ENCODE results near the gene BORCS6. TPM values are rescaled to one million over a fixed set of nuclear protein-coding genes. Genes with fewer than 3 reads are reported as not detected.

Gene BORCS6
- total and polyA plus RNA-seq, 4 donors = 4.1 to 6.8 (median 5.7) TPM

DNA sequence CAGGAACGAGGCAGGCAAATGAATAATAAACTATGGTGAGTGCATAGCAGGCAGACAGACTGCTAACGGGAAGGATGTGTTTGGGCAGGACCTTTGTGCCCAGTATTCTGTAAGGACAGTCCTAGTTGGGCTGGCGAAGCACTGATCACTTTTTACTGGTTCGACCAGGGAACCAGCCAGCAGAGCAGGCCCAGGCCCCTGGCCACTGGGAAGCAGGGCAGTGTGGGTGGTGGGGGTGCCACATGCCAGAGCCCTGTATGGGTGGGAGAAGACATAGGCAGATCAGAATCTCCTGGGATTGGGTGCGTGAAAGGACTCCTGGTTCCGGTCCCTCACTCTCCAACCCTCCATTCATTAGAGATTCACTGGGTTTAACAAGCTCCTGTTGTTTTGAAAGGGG, 23.2 kb downstream of the BORCS6 start:
- H3K4me1 ChIP-seq (ENCODE audit: control insufficient read depth in 4 of 4, insufficient read depth in 4 of 4, low read length in 3 of 4) = peaks cover 8 to 24% (median 20%) of the 10 kb centered on the region in 4 donors
- H3K27me3 ChIP-seq (ENCODE audit: control insufficient read depth in 4 of 4, insufficient read depth in 4 of 4, low read length in 3 of 4) = no peaks in the 10 kb centered on the region
- H3K36me3 ChIP-seq (ENCODE audit: control insufficient read depth in 4 of 4, insufficient read depth in 3 of 4, low read depth in 1 of 4, low read length in 3 of 4) = no peaks in the 10 kb centered on the region
- H3K9me3 ChIP-seq (ENCODE audit: control insufficient read depth in 4 of 4, low read length in 3 of 4) = no peaks in the 10 kb centered on the region
- TF ChIP-seq EGR1 (IDR thresholded peaks at IDR 0.05; ENCODE audit: low read depth in 2 of 2) (no peak), JUND (IDR thresholded peaks at IDR 0.05) (no peak), RXRA (IDR thresholded peaks at IDR 0.05) (no peak), ATF3 (IDR thresholded peaks at IDR 0.05) (no peak), YY1 (IDR thresholded peaks at IDR 0.05) (no peak), HNF4G (IDR thresholded peaks at IDR 0.05) (no peak), NR2F2 (IDR thresholded peaks at IDR 0.05) (no peak), GABPA (IDR thresholded peaks at IDR 0.05 in 1 of 2, conservative IDR thresholded peaks at IDR 0.05 in 1 of 2) (no peak), TAF1 (conservative IDR thresholded peaks at IDR 0.05) (no peak), RAD21 (IDR thresholded peaks at IDR 0.05) (no peak), FOXA1 (IDR thresholded peaks at IDR 0.05) (no peak), REST (IDR thresholded peaks at IDR 0.05) (no peak), HNF4A (conservative IDR thresholded peaks at IDR 0.05) (no peak)
- TF ChIP-seq, protein P1, sequence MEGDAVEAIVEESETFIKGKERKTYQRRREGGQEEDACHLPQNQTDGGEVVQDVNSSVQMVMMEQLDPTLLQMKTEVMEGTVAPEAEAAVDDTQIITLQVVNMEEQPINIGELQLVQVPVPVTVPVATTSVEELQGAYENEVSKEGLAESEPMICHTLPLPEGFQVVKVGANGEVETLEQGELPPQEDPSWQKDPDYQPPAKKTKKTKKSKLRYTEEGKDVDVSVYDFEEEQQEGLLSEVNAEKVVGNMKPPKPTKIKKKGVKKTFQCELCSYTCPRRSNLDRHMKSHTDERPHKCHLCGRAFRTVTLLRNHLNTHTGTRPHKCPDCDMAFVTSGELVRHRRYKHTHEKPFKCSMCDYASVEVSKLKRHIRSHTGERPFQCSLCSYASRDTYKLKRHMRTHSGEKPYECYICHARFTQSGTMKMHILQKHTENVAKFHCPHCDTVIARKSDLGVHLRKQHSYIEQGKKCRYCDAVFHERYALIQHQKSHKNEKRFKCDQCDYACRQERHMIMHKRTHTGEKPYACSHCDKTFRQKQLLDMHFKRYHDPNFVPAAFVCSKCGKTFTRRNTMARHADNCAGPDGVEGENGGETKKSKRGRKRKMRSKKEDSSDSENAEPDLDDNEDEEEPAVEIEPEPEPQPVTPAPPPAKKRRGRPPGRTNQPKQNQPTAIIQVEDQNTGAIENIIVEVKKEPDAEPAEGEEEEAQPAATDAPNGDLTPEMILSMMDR (IDR thresholded peaks at IDR 0.05; ENCODE audit: low read depth, low read length, missing input control) = no peak
- TF ChIP-seq, protein P2, sequence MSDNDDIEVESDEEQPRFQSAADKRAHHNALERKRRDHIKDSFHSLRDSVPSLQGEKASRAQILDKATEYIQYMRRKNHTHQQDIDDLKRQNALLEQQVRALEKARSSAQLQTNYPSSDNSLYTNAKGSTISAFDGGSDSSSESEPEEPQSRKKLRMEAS (IDR thresholded peaks at IDR 0.05) = no peak
- 95% methylated on average over 6 of the region's 6 CpGs for WGBS
- no peak overlapping the region for H3K9ac ChIP-seq (ENCODE audit: low read depth in 1 of 2, low read length in 2 of 2)
- DNase-seq (ENCODE audit: low spot score) = no peak
- H3K27ac ChIP-seq (ENCODE audit: low read depth in 1 of 2, low read length in 2 of 2) = no peak overlapping the region
- H3K4me3 ChIP-seq (ENCODE audit: low read depth in 1 of 3, low read length in 3 of 3) = no peak overlapping the region

DNA sequence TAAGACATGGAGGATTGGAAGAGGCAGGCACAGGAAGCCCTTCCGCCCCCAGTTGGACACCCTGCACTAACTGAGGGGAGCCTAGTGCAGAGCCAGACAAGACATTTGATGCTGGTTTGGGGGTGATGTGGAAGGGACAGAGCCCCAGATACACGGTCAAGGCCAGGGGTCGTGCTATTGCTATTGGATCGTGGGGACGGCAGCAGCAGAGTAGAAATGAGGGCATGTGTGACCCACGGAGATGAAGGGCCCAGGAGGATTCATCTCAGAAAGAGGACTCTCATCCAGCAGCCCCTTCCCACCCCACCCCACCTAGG, 25.2 kb downstream of the BORCS6 start:
- Histone ChIP-seq H3K36me3 (ENCODE audit: control insufficient read depth in 4 of 4, insufficient read depth in 3 of 4, low read depth in 1 of 4, low read length in 3 of 4) (peaks cover 2 to 7% (median 4%) of the 10 kb centered on the region in 4 donors), H3K9me3 (ENCODE audit: control insufficient read depth in 4 of 4, low read length in 3 of 4) (no peaks in the 10 kb centered on the region), H3K4me3 (ENCODE audit: low read depth in 1 of 3, low read length in 3 of 3) (no peak overlapping the region), H3K27me3 (ENCODE audit: control insufficient read depth in 4 of 4, insufficient read depth in 4 of 4, low read length in 3 of 4) (no peaks in the 10 kb centered on the region), H3K4me1 (ENCODE audit: control insufficient read depth in 4 of 4, insufficient read depth in 4 of 4, low read length in 3 of 4) (peaks cover 8 to 37% (median 31%) of the 10 kb centered on the region in 4 donors), H3K27ac (ENCODE audit: low read depth in 1 of 2, low read length in 2 of 2) (peak overlapping the region; percentile 97 to 98), H3K9ac (ENCODE audit: low read depth in 1 of 2, low read length in 2 of 2) (peak overlapping the region; percentile 1 to 52)
- WGBS = 77% methylated on average over 6 of the region's 6 CpGs
- DNase-seq (ENCODE audit: low spot score) = no peak
- TF ChIP-seq JUND (IDR thresholded peaks at IDR 0.05) = no peak
- no peak for TF ChIP-seq RAD21 (IDR thresholded peaks at IDR 0.05)
- TF ChIP-seq HNF4A (conservative IDR thresholded peaks at IDR 0.05) = no peak
- TF ChIP-seq NR2F2 (IDR thresholded peaks at IDR 0.05) = no peak
- TF ChIP-seq, protein P2 (IDR thresholded peaks at IDR 0.05) = no peak
- TF ChIP-seq, protein P1 (IDR thresholded peaks at IDR 0.05; ENCODE audit: low read depth, low read length, missing input control) = no peak

Data from liver (tissue), 9 donors.